Panc1 (cell line): ENCODE measurements around the gene KCNH1. TPM values are rescaled to one million over a fixed set of nuclear protein-coding genes. Genes with fewer than 3 reads are reported as not detected.

Experiments
- ATAC-seq: fragments of 200-7000 bp; cut with Tn5 transposase; 2 replicates; pipeline ENCODE4 v1.9.1; 2020; ENCODE audit warnings: mild to moderate bottlenecking, moderate library complexity
- BruUV-seq: library from RNA; stranded (reverse); fragments of 400-500 nt; replicated peaks from 2 replicates; lab custom pipeline; 2021; lab: Mats Ljungman, UMichigan
- CTCF ChIA-PET: fragments of 300-600 bp; sonication (Branson Sonifier 250); formaldehyde crosslinking; loops from one replicate; lab custom pipeline; 2022; ENCODE audit warnings: antibody characterized with exemption; lab: Charles Lee
- POLR2A ChIA-PET: fragments of 300-600 bp; sonication (Branson Sonifier 250); formaldehyde crosslinking; loops from one replicate; lab custom pipeline; 2022; ENCODE audit warnings: antibody characterized with exemption; lab: Charles Lee
- DNase-seq: peaks from one replicate; pipeline ENCODE4 v3.0.0-alpha.2; 2010; ENCODE audit warnings: low read depth, low spot score
- H3K27ac ChIP-seq: 2 replicates; pipeline ENCODE4 v1.5.1; 2011; ENCODE audit warnings: mild to moderate bottlenecking, low read length, inconsistent platforms
- H3K27me3 ChIP-seq: fragments of 200-500 bp; sonication (Bioruptor generic); 2 replicates; pipeline ENCODE4 v1.6.0; 2014; ENCODE audit warnings: low read length, inconsistent platforms; ENCODE audit not compliant: control insufficient read depth, insufficient read depth
- H3K36me3 ChIP-seq: fragments of 200-500 bp; sonication (Bioruptor generic); 2 replicates; pipeline ENCODE4 v1.5.1; 2014; ENCODE audit warnings: inconsistent platforms, mild to moderate bottlenecking, low read length, moderate library complexity; ENCODE audit not compliant: control insufficient read depth, insufficient read depth
- H3K4me1 ChIP-seq: 2 replicates; pipeline ENCODE4 v1.5.1; 2011; ENCODE audit warnings: inconsistent platforms, mild to moderate bottlenecking, low read length, moderate library complexity; ENCODE audit not compliant: control insufficient read depth, insufficient read depth
- H3K4me3 ChIP-seq, 2 experiments: 2 replicates each; pipeline ENCODE4 v1.5.1; 2011 to 2012; ENCODE audit warnings: low read depth in 2 of 2, low read length in 2 of 2, mild to moderate bottlenecking in 2 of 2, inconsistent platforms in 1 of 2, moderate library complexity in 1 of 2
- H3K9me3 ChIP-seq: fragments of 200-500 bp; sonication (Bioruptor generic); 2 replicates; pipeline ENCODE4 v1.5.1; 2014; ENCODE audit warnings: low read depth, mild to moderate bottlenecking, inconsistent platforms, low read length, moderate library complexity; ENCODE audit not compliant: control insufficient read depth, insufficient read depth
- POLR2AphosphoS5 ChIP-seq: IDR thresholded peaks from 2 replicates; pipeline ENCODE4 v1.6.1; 2012; ENCODE audit warnings: mild to moderate bottlenecking, low read depth, low read length, moderate library complexity
- SIN3A ChIP-seq: IDR thresholded peaks from 2 replicates; pipeline ENCODE4 v1.6.1; 2012; ENCODE audit warnings: low read depth, mild to moderate bottlenecking, low read length, moderate library complexity, borderline replicate concordance; ENCODE audit not compliant: insufficient read depth
- TCF7L2 ChIP-seq: IDR thresholded peaks from 2 replicates; pipeline ENCODE4 v1.6.1; 2011; ENCODE audit warnings: mild to moderate bottlenecking, low read depth, low read length, inconsistent platforms
- in situ Hi-C: cut with HindIII; loops from 2 replicates; pipeline ENCODE4 v1.10.0; 2016; ENCODE audit warnings: low sequenced_read_pairs, low pct_unique_long_range_greater_than_20kb
- intact Hi-C: fragments of 100-400 bp; cut with micrococcal nuclease; formaldehyde crosslinking; loops from one replicate; pipeline ENCODE4 v1.10.0; 2022; ENCODE audit not compliant: unreplicated experiment
- total RNA-seq: library from RNA; stranded (reverse); gene quantifications from one replicate; pipeline ENCODE4 v1.2.1, GENCODE V29; 2021; ENCODE audit not compliant: unreplicated experiment
- TF ChIP-seq, protein P1 (sequence below), 2 experiments: IDR thresholded peaks; 2 replicates each; pipeline ENCODE4 v1.6.1; 2011 to 2012; ENCODE audit warnings: low read depth in 2 of 2, control low read depth in 1 of 2, low read length in 1 of 2, mild to moderate bottlenecking in 1 of 2, moderate library complexity in 1 of 2; ENCODE audit not compliant: insufficient read depth in 1 of 2
- TF ChIP-seq, protein P2 (sequence below): fragments of 450-650 bp; IDR thresholded peaks from 2 replicates; pipeline ENCODE4 v1.5.1; 2017; ENCODE audit warnings: mild to moderate bottlenecking

Gene KCNH1
- total RNA-seq, 1 experiment from 2014 or later: not detected

DNA sequence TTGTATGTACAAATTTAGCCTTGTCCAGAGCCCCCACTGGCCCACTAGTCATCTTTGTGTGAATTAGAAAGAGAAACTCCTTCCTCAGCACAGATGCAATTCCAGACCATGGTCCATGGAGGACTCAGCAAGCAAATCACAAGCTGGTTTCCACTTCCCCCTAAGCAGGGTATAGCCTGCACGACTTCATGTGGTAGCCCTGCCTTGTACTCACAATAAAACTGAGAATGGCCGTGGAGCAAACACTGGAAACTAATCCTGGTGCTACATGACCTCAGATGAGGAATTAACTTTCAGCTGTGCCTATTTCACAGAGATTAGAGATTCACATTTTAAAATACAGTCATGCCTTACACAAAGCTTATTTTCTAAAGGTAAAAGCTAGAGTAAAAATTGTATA lies 32.5 kb downstream of the KCNH1 start:
- CTCF ChIA-PET: no interaction called here
- no peaks in the 10 kb centered on the region; the same call in 1 of the 2 replicates for H3K27me3 ChIP-seq

DNA sequence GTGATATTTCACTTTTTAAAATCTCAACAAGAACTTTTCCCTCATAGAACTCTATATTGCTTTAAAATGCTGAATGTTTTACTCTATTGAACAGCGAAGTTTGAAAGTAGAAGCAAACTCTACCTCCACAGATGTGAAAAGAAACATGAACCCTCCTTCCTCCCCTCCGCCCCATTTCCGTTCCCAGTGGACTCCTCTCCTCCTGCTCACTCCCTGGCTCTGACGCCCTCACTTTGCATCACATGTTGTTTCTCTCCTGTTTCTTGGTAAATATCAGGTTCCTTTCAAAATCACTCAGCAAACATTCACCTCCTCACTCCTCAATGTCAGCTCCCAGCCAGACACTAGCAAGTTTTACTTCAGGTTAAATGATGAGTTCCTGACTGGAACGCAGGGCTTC lies 34.6 kb downstream of the KCNH1 start:
- TF ChIP-seq TCF7L2 (no peak), POLR2AphosphoS5 (no peak), SIN3A (no peak)
- TF ChIP-seq, protein P1, sequence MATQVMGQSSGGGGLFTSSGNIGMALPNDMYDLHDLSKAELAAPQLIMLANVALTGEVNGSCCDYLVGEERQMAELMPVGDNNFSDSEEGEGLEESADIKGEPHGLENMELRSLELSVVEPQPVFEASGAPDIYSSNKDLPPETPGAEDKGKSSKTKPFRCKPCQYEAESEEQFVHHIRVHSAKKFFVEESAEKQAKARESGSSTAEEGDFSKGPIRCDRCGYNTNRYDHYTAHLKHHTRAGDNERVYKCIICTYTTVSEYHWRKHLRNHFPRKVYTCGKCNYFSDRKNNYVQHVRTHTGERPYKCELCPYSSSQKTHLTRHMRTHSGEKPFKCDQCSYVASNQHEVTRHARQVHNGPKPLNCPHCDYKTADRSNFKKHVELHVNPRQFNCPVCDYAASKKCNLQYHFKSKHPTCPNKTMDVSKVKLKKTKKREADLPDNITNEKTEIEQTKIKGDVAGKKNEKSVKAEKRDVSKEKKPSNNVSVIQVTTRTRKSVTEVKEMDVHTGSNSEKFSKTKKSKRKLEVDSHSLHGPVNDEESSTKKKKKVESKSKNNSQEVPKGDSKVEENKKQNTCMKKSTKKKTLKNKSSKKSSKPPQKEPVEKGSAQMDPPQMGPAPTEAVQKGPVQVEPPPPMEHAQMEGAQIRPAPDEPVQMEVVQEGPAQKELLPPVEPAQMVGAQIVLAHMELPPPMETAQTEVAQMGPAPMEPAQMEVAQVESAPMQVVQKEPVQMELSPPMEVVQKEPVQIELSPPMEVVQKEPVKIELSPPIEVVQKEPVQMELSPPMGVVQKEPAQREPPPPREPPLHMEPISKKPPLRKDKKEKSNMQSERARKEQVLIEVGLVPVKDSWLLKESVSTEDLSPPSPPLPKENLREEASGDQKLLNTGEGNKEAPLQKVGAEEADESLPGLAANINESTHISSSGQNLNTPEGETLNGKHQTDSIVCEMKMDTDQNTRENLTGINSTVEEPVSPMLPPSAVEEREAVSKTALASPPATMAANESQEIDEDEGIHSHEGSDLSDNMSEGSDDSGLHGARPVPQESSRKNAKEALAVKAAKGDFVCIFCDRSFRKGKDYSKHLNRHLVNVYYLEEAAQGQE (IDR thresholded peaks at IDR 0.05; ENCODE audit: insufficient read depth in 1 of 2, low read depth in 2 of 2, low read length in 1 of 2): no peak
- TF ChIP-seq, protein P2, sequence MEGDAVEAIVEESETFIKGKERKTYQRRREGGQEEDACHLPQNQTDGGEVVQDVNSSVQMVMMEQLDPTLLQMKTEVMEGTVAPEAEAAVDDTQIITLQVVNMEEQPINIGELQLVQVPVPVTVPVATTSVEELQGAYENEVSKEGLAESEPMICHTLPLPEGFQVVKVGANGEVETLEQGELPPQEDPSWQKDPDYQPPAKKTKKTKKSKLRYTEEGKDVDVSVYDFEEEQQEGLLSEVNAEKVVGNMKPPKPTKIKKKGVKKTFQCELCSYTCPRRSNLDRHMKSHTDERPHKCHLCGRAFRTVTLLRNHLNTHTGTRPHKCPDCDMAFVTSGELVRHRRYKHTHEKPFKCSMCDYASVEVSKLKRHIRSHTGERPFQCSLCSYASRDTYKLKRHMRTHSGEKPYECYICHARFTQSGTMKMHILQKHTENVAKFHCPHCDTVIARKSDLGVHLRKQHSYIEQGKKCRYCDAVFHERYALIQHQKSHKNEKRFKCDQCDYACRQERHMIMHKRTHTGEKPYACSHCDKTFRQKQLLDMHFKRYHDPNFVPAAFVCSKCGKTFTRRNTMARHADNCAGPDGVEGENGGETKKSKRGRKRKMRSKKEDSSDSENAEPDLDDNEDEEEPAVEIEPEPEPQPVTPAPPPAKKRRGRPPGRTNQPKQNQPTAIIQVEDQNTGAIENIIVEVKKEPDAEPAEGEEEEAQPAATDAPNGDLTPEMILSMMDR: no peak
- ATAC-seq (no peak; the same call in 1 of the 2 replicates), DNase-seq (no peak)
- H3K4me3 ChIP-seq: no peak overlapping the region
- H3K27me3 ChIP-seq: no peaks in the 10 kb centered on the region; the same call in 1 of the 2 replicates
- no peaks in the 10 kb centered on the region for H3K4me1 ChIP-seq
- ChIA-PET CTCF (no interaction called here), POLR2A (no interaction called here)
- no peaks in the 10 kb centered on the region for H3K9me3 ChIP-seq
- no peaks in the 10 kb centered on the region for H3K36me3 ChIP-seq
- in situ Hi-C loops: no loop called here
- intact Hi-C loops: no loop called here
- BruUV-seq: no TSS peak
- H3K27ac ChIP-seq: no peak overlapping the region

More for the DNA sequence above, 32.5 kb downstream of the KCNH1 start:
- POLR2A ChIA-PET: no interaction called here
- Histone ChIP-seq H3K4me3 (no peak overlapping the region), H3K9me3 (no peaks in the 10 kb centered on the region), H3K27ac (no peak overlapping the region), H3K36me3 (no peaks in the 10 kb centered on the region), H3K4me1 (no peaks in the 10 kb centered on the region)
- in situ Hi-C loops: no loop called here
- ATAC-seq (no peak), DNase-seq (no peak)
- TF ChIP-seq, protein P2: no peak
- BruUV-seq: no TSS peak
- intact Hi-C loops: no loop called here
